ENCODE measurements around the gene CARMIL3. TPM values are rescaled to one million over a fixed set of nuclear protein-coding genes. Genes with fewer than 3 reads are reported as not detected.

The CARMIL3 gene
- total RNA-seq, 2 experiments from 2014 or later = 0.48 to 0.99 TPM

DNA sequence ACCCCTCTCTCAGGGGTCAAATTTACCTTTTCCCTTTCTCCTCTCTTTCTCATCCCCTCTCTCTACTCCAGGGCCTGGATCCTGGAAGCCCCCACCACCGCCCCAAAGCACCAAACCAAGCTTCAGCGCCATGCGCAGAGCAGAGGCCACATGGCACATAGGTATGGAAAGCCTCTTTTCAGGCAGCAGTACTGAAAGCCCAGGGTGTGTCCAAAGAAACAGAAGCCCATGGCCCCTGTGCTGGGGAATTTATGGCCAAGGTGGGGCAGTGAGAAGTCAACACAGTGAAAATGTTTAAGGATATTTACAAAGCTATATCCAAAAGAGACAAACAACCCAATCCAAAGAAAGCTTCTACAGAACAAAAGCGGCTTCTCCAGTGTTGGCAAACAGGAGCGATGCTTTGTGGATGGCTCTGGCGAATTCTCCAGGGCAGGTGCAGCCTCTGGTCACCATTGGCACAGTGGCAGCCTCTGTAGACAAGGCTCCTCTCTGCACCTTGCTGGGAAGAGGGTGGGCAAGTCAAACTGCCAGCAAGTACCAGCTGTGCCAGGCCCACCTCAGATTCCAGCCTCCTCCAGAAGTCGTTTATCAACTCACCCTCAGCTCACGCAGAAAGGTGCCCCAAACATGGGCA lies 14.8 kb downstream of the CARMIL3 start:
- intact Hi-C loops (cut with micrococcal nuclease) = no loop called here
- Mint-ChIP-seq H3K4me1 (ENCODE audit: low read depth) (peaks cover 5% of the 10 kb centered on the region), H3K4me3 (no peak overlapping the region), H3K9me3 (no peaks in the 10 kb centered on the region), H3K27me3 (ENCODE audit: low read depth) (no peaks in the 10 kb centered on the region), H3K36me3 (ENCODE audit: low read depth) (no peaks in the 10 kb centered on the region), H3K27ac (no peak overlapping the region)
- DNase-seq = no peak
- CTCF ChIA-PET = interaction anchor here (2.6 to 3.6 kb wide), 2 partner anchors 9 to 23 kb away, joined by 14 to 17 read pairs; no protein-coding TSS in a partner anchor

DNA sequence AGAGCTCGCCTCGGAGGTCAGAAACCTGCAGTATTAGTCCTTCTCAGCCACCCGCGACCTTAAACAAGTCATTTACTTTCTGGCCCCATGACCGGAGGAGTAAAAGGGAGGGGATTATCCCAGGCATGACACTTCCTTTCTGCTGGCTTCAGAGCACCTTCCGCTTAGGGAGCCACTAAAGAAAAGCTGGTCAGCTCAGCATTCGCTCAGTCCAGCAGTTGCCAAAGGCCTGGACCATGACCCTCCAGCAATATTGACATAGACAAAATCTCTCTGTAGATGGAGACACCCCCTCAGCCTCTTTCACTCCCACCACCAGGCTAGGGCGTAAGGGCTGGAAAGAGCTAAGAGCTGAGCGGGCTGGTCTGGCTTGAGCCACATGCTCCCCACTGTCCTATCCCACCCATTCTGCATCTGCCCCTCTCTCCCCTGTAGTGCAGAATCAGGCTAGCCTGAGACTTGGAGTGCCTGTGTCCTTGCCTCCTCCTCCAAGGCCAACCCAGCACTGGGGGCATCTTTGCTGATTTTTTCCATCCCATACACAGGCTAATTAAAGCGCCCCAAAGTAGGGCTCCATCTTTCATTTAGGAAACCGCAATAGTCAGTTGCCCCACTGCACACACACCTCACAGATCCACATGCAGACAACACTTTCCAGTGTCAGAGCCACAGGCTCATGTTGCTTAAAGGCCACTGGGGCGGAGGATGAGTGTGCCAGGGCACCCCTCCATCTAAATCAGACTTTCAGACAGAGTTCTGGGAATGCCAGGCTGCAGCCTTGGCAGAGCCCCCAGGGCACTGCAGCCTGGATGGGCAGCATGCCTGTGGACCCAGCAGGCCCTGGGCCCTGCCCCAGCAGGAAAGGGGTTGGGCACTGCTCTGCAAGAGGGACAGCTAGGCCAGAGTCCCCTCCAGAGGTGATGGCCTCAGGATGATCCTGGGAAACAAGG lies 15.6 kb downstream of the CARMIL3 start:
- no peaks in the 10 kb centered on the region for H3K27me3 Mint-ChIP-seq (ENCODE audit: low read depth)
- H3K27ac Mint-ChIP-seq = no peak overlapping the region
- no peaks in the 10 kb centered on the region for H3K9me3 Mint-ChIP-seq
- intact Hi-C loops (cut with micrococcal nuclease) = no loop called here
- no peak overlapping the region for H3K4me3 Mint-ChIP-seq
- CTCF ChIA-PET = interaction anchor here (0.6 to 2.6 kb wide), 3 partner anchors 9 to 518 kb away, joined by 4 to 14 read pairs (median 6); no protein-coding TSS in a partner anchor
- peaks cover 5% of the 10 kb centered on the region for H3K4me1 Mint-ChIP-seq (ENCODE audit: low read depth)
- no peaks in the 10 kb centered on the region for H3K36me3 Mint-ChIP-seq (ENCODE audit: low read depth)
- DNase-seq = no peak

DNA sequence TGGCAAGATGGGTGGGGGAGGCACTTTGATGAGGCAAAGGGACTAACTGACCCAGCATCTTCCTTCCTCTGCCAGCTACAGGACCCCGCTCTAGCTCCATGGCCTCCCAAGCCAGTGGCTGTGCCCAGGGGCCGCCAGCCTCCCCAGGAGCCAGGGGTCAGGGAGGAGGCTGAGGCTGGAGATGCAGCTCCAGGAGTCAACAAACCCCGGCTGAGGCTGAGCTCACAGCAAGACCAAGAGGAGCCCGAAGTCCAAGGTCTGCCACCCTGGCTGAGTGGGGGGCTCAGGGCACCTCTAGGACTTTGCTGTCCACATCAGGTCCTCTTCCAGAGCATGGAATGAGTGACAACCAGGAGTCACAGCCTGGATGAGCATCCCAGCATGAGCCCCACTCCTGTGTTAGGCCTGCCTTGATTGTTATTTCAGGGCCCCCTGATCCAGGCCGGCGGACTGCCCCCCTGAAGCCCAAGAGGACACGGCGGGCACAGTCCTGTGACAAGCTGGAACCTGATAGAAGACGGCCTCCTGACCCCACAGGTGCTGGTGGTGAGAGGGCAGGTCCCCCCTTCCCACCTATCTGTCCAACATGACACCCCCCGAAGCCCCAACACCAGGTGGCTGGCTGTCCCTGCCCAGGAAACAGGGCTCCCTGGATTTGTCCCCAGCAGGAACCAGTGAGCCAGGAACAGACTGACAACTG lies 17.1 kb downstream of the CARMIL3 start:
- Mint-ChIP-seq H3K36me3 (ENCODE audit: low read depth) (no peaks in the 10 kb centered on the region), H3K4me3 (no peak overlapping the region), H3K27me3 (ENCODE audit: low read depth) (no peaks in the 10 kb centered on the region), H3K27ac (no peak overlapping the region), H3K9me3 (no peaks in the 10 kb centered on the region), H3K4me1 (ENCODE audit: low read depth) (peaks cover 5% of the 10 kb centered on the region)
- CTCF ChIA-PET = interaction anchor here (1.3 to 2.6 kb wide), 3 partner anchors 11 to 40 kb away, joined by 6 to 14 read pairs (median 6); no protein-coding TSS in a partner anchor
- intact Hi-C loops (cut with micrococcal nuclease) = no loop called here
- no peak for DNase-seq

DNA sequence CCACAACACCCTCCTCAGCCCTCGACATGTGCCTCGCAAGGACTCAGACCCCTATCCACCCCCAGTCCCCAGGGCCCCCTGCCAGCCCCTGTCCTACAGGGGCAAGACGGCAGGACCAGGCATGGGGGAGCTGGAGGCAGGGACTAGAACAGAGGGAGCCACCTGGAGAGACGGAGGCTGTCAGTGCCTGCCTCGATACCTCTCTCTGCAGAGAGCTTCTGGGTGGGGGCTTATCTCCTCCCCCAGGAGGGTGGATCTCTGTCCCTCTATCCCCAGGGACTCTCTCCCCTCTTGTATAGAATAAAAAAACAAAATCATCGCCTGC lies 17.6 kb downstream of the CARMIL3 start:
- no peak for DNase-seq
- CTCF ChIA-PET = interaction anchor here (0.9 to 1.9 kb wide), 2 partner anchors 21 to 40 kb away, joined by 4 to 6 read pairs; no protein-coding TSS in a partner anchor
- H3K9me3 Mint-ChIP-seq = no peaks in the 10 kb centered on the region
- H3K4me1 Mint-ChIP-seq (ENCODE audit: low read depth) = peaks cover 5% of the 10 kb centered on the region
- H3K36me3 Mint-ChIP-seq (ENCODE audit: low read depth) = no peaks in the 10 kb centered on the region
- no peak overlapping the region for H3K27ac Mint-ChIP-seq
- H3K4me3 Mint-ChIP-seq = no peak overlapping the region
- H3K27me3 Mint-ChIP-seq (ENCODE audit: low read depth) = no peaks in the 10 kb centered on the region
- intact Hi-C loops (cut with micrococcal nuclease) = no loop called here

DNA sequence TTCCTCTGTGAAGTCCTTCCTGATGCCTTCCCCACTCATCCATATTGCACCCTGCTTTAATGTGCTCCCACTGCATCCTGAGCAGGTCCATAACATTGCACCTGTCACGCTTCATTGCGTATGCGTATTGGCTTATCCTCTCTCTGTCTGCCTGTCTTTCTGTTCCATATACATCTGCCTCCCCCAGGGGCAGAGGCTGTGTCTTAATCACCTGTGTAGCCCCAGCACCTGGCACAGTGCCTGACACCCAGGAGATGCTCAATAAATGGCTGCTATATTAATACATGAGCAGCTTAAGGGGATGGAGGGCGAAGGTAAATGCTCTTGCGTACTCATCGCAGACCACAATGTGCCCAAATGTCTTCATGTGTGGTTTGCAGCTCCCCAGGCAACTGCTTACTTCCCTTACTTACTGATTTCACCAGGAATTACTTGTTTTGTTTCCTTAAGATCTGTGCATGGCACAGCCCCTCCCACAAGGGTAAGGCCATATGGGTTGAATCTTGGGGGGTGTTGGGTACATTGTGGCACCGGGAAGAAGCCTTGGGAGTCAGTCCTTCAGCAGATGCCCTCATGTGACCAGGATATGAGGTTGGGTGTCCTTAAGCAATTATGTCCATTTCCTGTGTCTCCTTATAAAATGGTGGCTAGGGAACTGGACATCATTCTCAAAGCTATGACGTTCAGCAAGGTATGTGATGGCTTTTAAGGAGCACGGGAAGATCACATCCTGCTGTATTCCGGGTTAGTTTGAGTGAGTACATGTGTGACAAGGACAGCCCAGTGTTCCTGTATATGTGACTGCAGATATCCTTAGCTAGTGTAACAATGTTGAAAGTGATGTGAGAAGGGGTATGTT lies 18.7 kb downstream of the CARMIL3 start:
- H3K4me1 Mint-ChIP-seq (ENCODE audit: low read depth) = peaks cover 5% of the 10 kb centered on the region
- H3K36me3 Mint-ChIP-seq (ENCODE audit: low read depth) = no peaks in the 10 kb centered on the region
- no peaks in the 10 kb centered on the region for H3K27me3 Mint-ChIP-seq (ENCODE audit: low read depth)
- no peak overlapping the region for H3K27ac Mint-ChIP-seq
- intact Hi-C loops (cut with micrococcal nuclease) = no loop called here
- CTCF ChIA-PET = interaction anchor here (0.9 to 1.4 kb wide), 4 partner anchors 12 to 38 kb away, joined by 4 read pairs; no protein-coding TSS in a partner anchor
- H3K9me3 Mint-ChIP-seq = no peaks in the 10 kb centered on the region
- no peak overlapping the region for H3K4me3 Mint-ChIP-seq
- DNase-seq = no peak

DNA sequence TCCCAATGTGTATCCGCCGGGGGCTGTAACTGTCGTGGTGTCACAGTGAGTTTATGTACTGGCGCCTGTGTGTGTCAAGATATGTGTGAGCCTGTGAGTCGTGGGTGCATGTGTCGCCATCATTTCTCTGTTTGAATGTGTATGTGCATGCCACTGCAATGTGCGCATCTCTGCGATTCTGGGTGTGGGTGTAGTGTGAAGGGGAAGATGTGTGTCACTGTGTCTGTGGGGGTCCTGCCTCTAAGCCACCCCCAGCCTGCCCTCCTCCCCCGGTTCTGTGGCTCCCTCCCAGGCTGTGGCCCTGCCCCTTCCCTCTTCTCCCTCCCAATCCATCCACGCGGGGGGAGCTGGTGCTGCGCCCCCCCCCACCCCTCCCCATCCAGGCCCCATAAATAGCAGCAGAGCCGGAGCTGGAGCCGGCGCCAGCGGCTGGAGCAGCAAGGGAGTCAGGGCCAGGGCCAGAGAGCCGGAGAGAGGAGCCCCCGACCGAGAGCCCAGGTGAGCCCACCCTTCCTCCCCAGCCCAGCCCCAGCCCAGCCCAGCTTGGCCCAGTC lies 19.4 kb downstream of the CARMIL3 start, which contains the start of gene CPNE6:
Gene CPNE6 (plus strand): TSS at position 419 of the 554 bp plus-strand sequence. CDS start 1,375 bp downstream, outside the sequence.
- no peak within 1 kb of the TSS for H3K27ac Mint-ChIP-seq
- no peaks in the 10 kb centered on the region for H3K36me3 Mint-ChIP-seq (ENCODE audit: low read depth)
- peak; percentile 57 for DNase-seq
- no peaks in the 10 kb centered on the region for H3K27me3 Mint-ChIP-seq (ENCODE audit: low read depth)
- CTCF ChIA-PET = interaction anchor here (1.3 to 1.4 kb wide), 2 partner anchors 13 to 38 kb away, joined by 4 read pairs; no protein-coding TSS in a partner anchor
- intact Hi-C loops (cut with micrococcal nuclease) = no loop called here
- H3K9me3 Mint-ChIP-seq = no peaks in the 10 kb centered on the region
- peaks cover 5% of the 10 kb centered on the region for H3K4me1 Mint-ChIP-seq (ENCODE audit: low read depth)
- no peak within 1 kb of the TSS for H3K4me3 Mint-ChIP-seq

DNA sequence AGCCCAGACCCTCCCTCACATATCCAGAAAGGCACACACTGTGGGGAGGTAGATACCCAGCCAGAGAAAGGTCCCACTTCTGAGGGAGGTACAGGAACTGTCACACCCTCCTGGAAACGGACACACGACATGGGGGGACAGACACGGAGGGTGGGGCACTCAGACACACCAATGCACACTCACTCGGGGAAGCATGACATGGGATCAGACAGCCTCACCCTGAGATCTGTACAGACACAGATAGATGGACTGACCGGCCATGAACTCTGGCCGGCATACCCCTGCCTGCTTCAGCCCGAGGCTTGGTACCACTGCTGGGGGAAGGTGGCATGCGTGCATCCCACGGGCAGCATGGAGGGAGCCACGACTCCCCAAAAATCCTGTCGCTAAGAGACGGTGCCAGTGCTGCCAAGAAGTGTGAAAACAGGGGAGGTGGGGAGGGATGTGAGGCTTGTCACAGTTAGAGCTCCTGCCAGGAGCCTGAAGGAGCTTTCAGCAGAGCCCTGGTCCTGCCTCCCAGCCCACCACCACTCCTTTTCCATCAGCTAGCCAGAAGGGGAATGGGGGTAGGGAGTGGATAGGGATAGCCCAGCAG lies 20.1 kb downstream of the CARMIL3 start:
- DNase-seq = no peak
- intact Hi-C loops (cut with micrococcal nuclease) = no loop called here
- CTCF ChIA-PET = interaction anchor here (1.4 to 3.3 kb wide), 2 partner anchors 14 to 18 kb away, joined by 7 to 9 read pairs; no protein-coding TSS in a partner anchor
- Mint-ChIP-seq H3K27me3 (ENCODE audit: low read depth) (no peaks in the 10 kb centered on the region), H3K4me3 (no peak overlapping the region), H3K4me1 (ENCODE audit: low read depth) (peaks cover 5% of the 10 kb centered on the region), H3K36me3 (ENCODE audit: low read depth) (no peaks in the 10 kb centered on the region), H3K27ac (no peak overlapping the region), H3K9me3 (no peaks in the 10 kb centered on the region)

DNA sequence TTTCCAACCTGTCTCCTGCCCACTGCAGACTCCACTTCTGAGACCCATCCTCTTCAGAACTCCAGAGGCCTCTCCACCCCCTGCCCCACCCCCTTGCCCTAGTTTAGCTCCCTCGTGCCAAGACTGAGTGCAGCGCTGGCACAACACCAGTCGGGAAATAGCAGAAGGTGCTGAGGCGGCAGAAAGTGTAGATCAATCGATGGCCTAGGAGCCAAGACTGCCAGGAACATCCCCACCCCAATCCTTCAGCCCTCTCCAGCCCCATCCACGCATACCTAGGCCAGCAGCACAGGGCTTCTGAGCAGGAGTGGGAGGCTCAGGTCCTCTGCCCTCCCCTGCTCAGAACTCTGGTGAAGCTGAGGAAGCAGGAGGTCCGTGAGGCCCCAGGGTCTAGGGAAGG lies 20.6 kb downstream of the CARMIL3 start:
- Mint-ChIP-seq H3K9me3 (no peaks in the 10 kb centered on the region), H3K27me3 (ENCODE audit: low read depth) (no peaks in the 10 kb centered on the region), H3K4me1 (ENCODE audit: low read depth) (peaks cover 5% of the 10 kb centered on the region), H3K36me3 (ENCODE audit: low read depth) (no peaks in the 10 kb centered on the region), H3K4me3 (no peak overlapping the region), H3K27ac (no peak overlapping the region)
- intact Hi-C loops (cut with micrococcal nuclease) = no loop called here
- CTCF ChIA-PET = interaction anchor here (1.1 to 3.3 kb wide), 3 partner anchors 12 to 18 kb away, joined by 3 to 9 read pairs (median 7); no protein-coding TSS in a partner anchor
- DNase-seq = no peak

DNA sequence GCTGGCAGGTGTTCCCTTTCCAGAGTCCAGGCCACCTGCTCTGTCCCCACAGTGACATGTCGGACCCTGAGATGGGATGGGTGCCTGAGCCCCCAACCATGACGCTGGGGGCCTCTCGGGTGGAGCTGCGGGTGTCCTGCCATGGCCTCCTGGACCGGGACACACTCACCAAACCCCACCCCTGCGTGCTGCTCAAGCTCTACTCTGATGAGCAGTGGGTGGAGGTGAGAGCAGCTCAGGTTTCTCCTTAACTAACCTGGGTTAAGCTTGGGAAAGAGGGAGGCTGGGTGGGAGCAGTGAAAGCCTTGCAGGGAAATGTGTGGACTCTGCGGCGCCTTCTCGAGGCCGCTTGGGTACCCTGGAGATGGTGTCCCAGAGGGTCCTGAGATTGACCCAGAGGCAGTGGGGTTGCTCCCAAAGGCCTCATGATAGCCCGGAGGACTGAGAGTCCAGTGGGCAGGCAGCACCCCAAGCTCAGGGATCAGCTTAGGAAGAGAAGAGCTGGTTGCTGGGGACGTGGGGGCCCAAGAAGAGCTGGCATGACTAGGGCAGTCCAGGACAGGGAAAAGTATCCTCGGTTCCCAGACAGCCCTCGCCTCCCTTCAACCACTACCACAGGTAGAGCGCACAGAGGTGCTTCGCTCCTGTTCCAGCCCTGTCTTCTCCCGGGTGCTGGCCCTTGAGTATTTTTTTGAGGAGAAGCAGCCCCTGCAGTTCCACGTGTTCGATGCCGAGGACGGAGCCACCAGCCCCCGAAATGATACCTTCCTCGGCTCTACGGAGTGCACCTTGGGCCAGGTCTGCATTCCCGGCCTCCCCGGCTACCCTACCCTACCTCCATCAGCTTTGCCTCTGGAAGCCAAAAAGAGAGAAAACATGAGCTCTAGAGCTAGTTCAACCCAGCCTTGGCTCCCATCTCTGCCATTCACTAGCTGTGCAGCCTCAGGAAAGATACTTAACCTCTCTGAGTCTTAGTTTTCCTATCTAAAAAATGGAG lies 21.4 kb downstream of the CARMIL3 start:
- Mint-ChIP-seq H3K4me3 (no peak overlapping the region), H3K27ac (no peak overlapping the region), H3K27me3 (ENCODE audit: low read depth) (no peaks in the 10 kb centered on the region), H3K9me3 (no peaks in the 10 kb centered on the region), H3K36me3 (ENCODE audit: low read depth) (no peaks in the 10 kb centered on the region), H3K4me1 (ENCODE audit: low read depth) (peaks cover 5% of the 10 kb centered on the region)
- intact Hi-C loops (cut with micrococcal nuclease) = no loop called here
- DNase-seq = no peak
- CTCF ChIA-PET = interaction anchor here (1.1 to 3.3 kb wide), 3 partner anchors 13 to 17 kb away, joined by 3 to 9 read pairs (median 7); no protein-coding TSS in a partner anchor
